ENCODE data around the gene SCGB1D2. TPM values are rescaled to one million over a fixed set of nuclear protein-coding genes. Genes with fewer than 3 reads are reported as not detected.

Gene SCGB1D2
- total RNA-seq, 2 experiments from 2014 or later = not detected

- Histone ChIP-seq H3K9me2 (ENCODE audit: insufficient read depth, low read length) (no peaks in the 10 kb centered on the region), H3K4me1 (ENCODE audit: insufficient read depth, low read length, poor library complexity, severe bottlenecking) (no peaks in the 10 kb centered on the region), H3K36me3 (ENCODE audit: insufficient read depth, low read length) (no peaks in the 10 kb centered on the region), H2AFZ (ENCODE audit: low read length) (no peak overlapping the region), H3K79me2 (ENCODE audit: insufficient read depth, low read depth, low read length) (no peaks in the 10 kb centered on the region), H3K9me3 (ENCODE audit: low read length) (0 out of 2 replicates have a peak, but pooled peaks cover 11% of the 10 kb centered on the region), H3K4me3 (ENCODE audit: low read depth, low read length, poor library complexity, severe bottlenecking) (no peak overlapping the region), H3K27ac (ENCODE audit: low read depth, low read length, poor library complexity, severe bottlenecking) (no peak overlapping the region), H3K4me2 (ENCODE audit: low read length) (no peak overlapping the region), H4K20me1 (ENCODE audit: insufficient read depth, low read length) (no peaks in the 10 kb centered on the region)
- CTCF ChIA-PET (ENCODE audit: unreplicated experiment) = no interaction called here
- intact Hi-C loops (cut with micrococcal nuclease; ENCODE audit: unreplicated experiment) = no loop called here
- no TSS peak for BruUV-seq (replicated peaks)
- POLR2A ChIA-PET = interaction anchor here (1.8 kb wide), 1 partner anchor 14 kb away, joined by 4 read pairs; the partner anchor contains the start of gene SCGB1D2
- no peak for TF ChIP-seq EZH2phosphoT487 (IDR thresholded peaks at IDR 0.05; ENCODE audit: borderline replicate concordance, low read depth, low read length)
- TF ChIP-seq CTCF (conservative IDR thresholded peaks at IDR 0.05; ENCODE audit: low read length) = no peak
- DNase-seq (ENCODE audit: low spot score) = no peak
Measured at GRCh38 chr11:62256281-62256680, 14.2 kb downstream of the SCGB1D2 start.

- BruUV-seq (replicated peaks) = no TSS peak
- no peaks in the 10 kb centered on the region for H3K9me2 ChIP-seq (ENCODE audit: insufficient read depth, low read length)
- H3K36me3 ChIP-seq (ENCODE audit: insufficient read depth, low read length) = no peaks in the 10 kb centered on the region
- POLR2A ChIA-PET = no interaction called here
- no peak overlapping the region for H2AFZ ChIP-seq (ENCODE audit: low read length)
- CTCF ChIA-PET (ENCODE audit: unreplicated experiment) = no interaction called here
- H3K27ac ChIP-seq (ENCODE audit: low read depth, low read length, poor library complexity, severe bottlenecking) = no peak overlapping the region
- H4K20me1 ChIP-seq (ENCODE audit: insufficient read depth, low read length) = no peaks in the 10 kb centered on the region
- H3K4me3 ChIP-seq (ENCODE audit: low read depth, low read length, poor library complexity, severe bottlenecking) = no peak overlapping the region
- no peak overlapping the region for H3K4me2 ChIP-seq (ENCODE audit: low read length)
- no peak for DNase-seq (ENCODE audit: low spot score)
- intact Hi-C loops (cut with micrococcal nuclease; ENCODE audit: unreplicated experiment) = no loop called here
- no peak for TF ChIP-seq EZH2phosphoT487 (IDR thresholded peaks at IDR 0.05; ENCODE audit: borderline replicate concordance, low read depth, low read length)
- TF ChIP-seq CTCF (conservative IDR thresholded peaks at IDR 0.05; ENCODE audit: low read length) = no peak
- H3K9me3 ChIP-seq (ENCODE audit: low read length) = no peaks in the 10 kb centered on the region
- H3K79me2 ChIP-seq (ENCODE audit: insufficient read depth, low read depth, low read length) = no peaks in the 10 kb centered on the region
- no peaks in the 10 kb centered on the region for H3K4me1 ChIP-seq (ENCODE audit: insufficient read depth, low read length, poor library complexity, severe bottlenecking)
Measured at GRCh38 chr11:62260261-62260953, 18.4 kb downstream of the SCGB1D2 start.

GRCh38 chr11:62264004-62264403 lies 22.0 kb downstream of the SCGB1D2 start:
- Histone ChIP-seq H3K4me2 (ENCODE audit: low read length) (no peak overlapping the region), H3K79me2 (ENCODE audit: insufficient read depth, low read depth, low read length) (no peaks in the 10 kb centered on the region), H3K36me3 (ENCODE audit: insufficient read depth, low read length) (no peaks in the 10 kb centered on the region), H2AFZ (ENCODE audit: low read length) (no peak overlapping the region), H3K9me3 (ENCODE audit: low read length) (no peaks in the 10 kb centered on the region), H3K4me3 (ENCODE audit: low read depth, low read length, poor library complexity, severe bottlenecking) (no peak overlapping the region), H3K9me2 (ENCODE audit: insufficient read depth, low read length) (no peaks in the 10 kb centered on the region), H3K4me1 (ENCODE audit: insufficient read depth, low read length, poor library complexity, severe bottlenecking) (no peaks in the 10 kb centered on the region), H3K27ac (ENCODE audit: low read depth, low read length, poor library complexity, severe bottlenecking) (no peak overlapping the region), H4K20me1 (ENCODE audit: insufficient read depth, low read length) (no peaks in the 10 kb centered on the region)
- ChIA-PET POLR2A (interaction anchor here (1.6 kb wide), 1 partner anchor 9 kb away, joined by 3 read pairs; no protein-coding TSS in a partner anchor), CTCF (ENCODE audit: unreplicated experiment) (no interaction called here)
- TF ChIP-seq CTCF (conservative IDR thresholded peaks at IDR 0.05; ENCODE audit: low read length) = no peak
- TF ChIP-seq EZH2phosphoT487 (IDR thresholded peaks at IDR 0.05; ENCODE audit: borderline replicate concordance, low read depth, low read length) = no peak
- no peak for DNase-seq (ENCODE audit: low spot score)
- no TSS peak for BruUV-seq (replicated peaks)
- intact Hi-C loops (cut with micrococcal nuclease; ENCODE audit: unreplicated experiment) = no loop called here
